Fibroblast of skin of right quadriceps (primary cell): ENCODE results near the gene HACE1.
"Not testable (repeated sequence)": the region's sequence is repeated elsewhere in the genome, so short reads cannot be mapped to it uniquely, and the experiment has no call there.

Source experiments
- DNase-seq: peaks from one replicate; pipeline ENCODE4 v3.0.0-alpha.2; 2013

The HACE1 gene

GRCh38 chr6:104859225-104860146 is at the start of gene HACE1:
HACE1 (minus strand) TSS chr6:104859919; CDS start chr6:104859642, 277 bp downstream.
- DNase-seq: peak; percentile 88

GRCh38 chr6:104908888-104909525 is 49.3 kb upstream of the HACE1 start:
- no peak for DNase-seq

- DNase-seq: no peak
Measured at GRCh38 chr6:104908031-104908887, 48.5 kb upstream of the HACE1 start.

GRCh38 chr6:104898893-104899292 is 39.2 kb upstream of the HACE1 start:
- not testable (repeated sequence) for DNase-seq

GRCh38 chr6:104896914-104897313 is 37.2 kb upstream of the HACE1 start:
- no peak for DNase-seq

GRCh38 chr6:104888066-104888465 is 28.3 kb upstream of the HACE1 start:
- DNase-seq: no peak

GRCh38 chr6:104887350-104887749 is 27.6 kb upstream of the HACE1 start:
- DNase-seq: peak; percentile 48

- no peak for DNase-seq
Measured at GRCh38 chr6:104885518-104886043, 25.9 kb upstream of the HACE1 start.

- DNase-seq: no peak
Measured at GRCh38 chr6:104884867-104885517, 25.3 kb upstream of the HACE1 start.

GRCh38 chr6:104881964-104882668 is 22.4 kb upstream of the HACE1 start:
- DNase-seq: no peak

- peak; percentile 58 for DNase-seq
Measured at GRCh38 chr6:104862456-104862855, 2.7 kb upstream of the HACE1 start.

- no peak for DNase-seq
Measured at GRCh38 chr6:104860221-104860620, 502 bp upstream of the HACE1 start.

- DNase-seq: no peak
Measured at GRCh38 chr6:104858642-104859041, 1.1 kb downstream of the HACE1 start.

- DNase-seq: peak; percentile 62
Measured at GRCh38 chr6:104855507-104855906, 4.2 kb downstream of the HACE1 start.

- not testable (repeated sequence) for DNase-seq
Measured at GRCh38 chr6:104847721-104848120, 12.0 kb downstream of the HACE1 start.

- DNase-seq: no peak
Measured at GRCh38 chr6:104843229-104843628, 16.5 kb downstream of the HACE1 start.

GRCh38 chr6:104837158-104837557 is 22.6 kb downstream of the HACE1 start:
- no peak for DNase-seq

- DNase-seq: not testable (repeated sequence)
Measured at GRCh38 chr6:104836479-104837020, 23.2 kb downstream of the HACE1 start.

- DNase-seq: no peak
Measured at GRCh38 chr6:104835782-104836181, 23.9 kb downstream of the HACE1 start.

GRCh38 chr6:104829183-104829958 is 30.3 kb downstream of the HACE1 start:
- DNase-seq: peak; percentile 6
